ENCODE measurements around the gene INPP5A. TPM values are rescaled to one million over a fixed set of nuclear protein-coding genes. Genes with fewer than 3 reads are reported as not detected.

The INPP5A gene
- total and polyA plus RNA-seq, 4 donors: 12.4 to 39.9 (median 28.2) TPM

DNA sequence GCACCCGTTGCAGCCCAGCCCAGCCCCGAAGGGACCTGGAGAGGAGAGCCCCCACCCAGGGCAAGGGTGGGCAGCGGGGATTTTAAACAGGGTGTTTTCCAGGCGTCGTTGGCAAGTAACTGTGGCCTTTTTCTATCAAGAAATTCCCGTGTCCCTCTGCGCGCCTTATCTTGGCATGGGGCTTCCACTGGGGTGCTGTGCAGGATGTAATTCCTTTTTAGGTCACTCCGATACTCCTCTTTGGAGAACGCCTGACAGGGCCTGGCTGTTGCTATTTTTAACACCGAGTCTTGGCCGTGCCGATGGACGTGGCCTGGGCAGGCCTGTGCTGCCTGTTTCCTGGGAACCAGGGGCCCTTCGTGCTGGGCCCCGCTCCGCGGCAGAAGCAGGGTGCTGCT, 93.8 kb downstream of the INPP5A start:
- Histone ChIP-seq H3K27ac (ENCODE audit: low read depth in 1 of 2, low read length in 1 of 2) (peak overlapping the region; percentile 41 to 94), H3K4me1 (ENCODE audit: control insufficient read depth in 5 of 5, insufficient read depth in 5 of 5, low read length in 5 of 5) (peaks cover 13 to 38% (median 21%) of the 10 kb centered on the region in 5 donors), H3K27me3 (ENCODE audit: control insufficient read depth in 3 of 3, insufficient read depth in 3 of 3, low read length in 2 of 3) (no peaks in the 10 kb centered on the region), H3K4me3 (no peak overlapping the region), H3K9ac (ENCODE audit: insufficient read depth in 1 of 2, low read length in 2 of 2) (peak overlapping the region in 1 of 2 donors; percentile 19), H3K36me3 (ENCODE audit: control insufficient read depth in 4 of 4, insufficient read depth in 4 of 4, low read length in 4 of 4) (no peaks in the 10 kb centered on the region), H3K9me3 (ENCODE audit: control insufficient read depth in 4 of 4, insufficient read depth in 3 of 4, low read length in 3 of 4) (no peaks in the 10 kb centered on the region)
- WGBS, 2 donors: 56 to 77% methylated on average over 18 of the region's 18 CpGs
- DNase-seq: peak; percentile 69 to 85 (median 77)
- peak; percentile 16 for ATAC-seq (ENCODE audit: insufficient read depth, low FRiP score)
- TF ChIP-seq, protein P1, sequence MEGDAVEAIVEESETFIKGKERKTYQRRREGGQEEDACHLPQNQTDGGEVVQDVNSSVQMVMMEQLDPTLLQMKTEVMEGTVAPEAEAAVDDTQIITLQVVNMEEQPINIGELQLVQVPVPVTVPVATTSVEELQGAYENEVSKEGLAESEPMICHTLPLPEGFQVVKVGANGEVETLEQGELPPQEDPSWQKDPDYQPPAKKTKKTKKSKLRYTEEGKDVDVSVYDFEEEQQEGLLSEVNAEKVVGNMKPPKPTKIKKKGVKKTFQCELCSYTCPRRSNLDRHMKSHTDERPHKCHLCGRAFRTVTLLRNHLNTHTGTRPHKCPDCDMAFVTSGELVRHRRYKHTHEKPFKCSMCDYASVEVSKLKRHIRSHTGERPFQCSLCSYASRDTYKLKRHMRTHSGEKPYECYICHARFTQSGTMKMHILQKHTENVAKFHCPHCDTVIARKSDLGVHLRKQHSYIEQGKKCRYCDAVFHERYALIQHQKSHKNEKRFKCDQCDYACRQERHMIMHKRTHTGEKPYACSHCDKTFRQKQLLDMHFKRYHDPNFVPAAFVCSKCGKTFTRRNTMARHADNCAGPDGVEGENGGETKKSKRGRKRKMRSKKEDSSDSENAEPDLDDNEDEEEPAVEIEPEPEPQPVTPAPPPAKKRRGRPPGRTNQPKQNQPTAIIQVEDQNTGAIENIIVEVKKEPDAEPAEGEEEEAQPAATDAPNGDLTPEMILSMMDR (IDR thresholded peaks at IDR 0.05; ENCODE audit: control extremely low read depth, extremely low read depth): no peak

DNA sequence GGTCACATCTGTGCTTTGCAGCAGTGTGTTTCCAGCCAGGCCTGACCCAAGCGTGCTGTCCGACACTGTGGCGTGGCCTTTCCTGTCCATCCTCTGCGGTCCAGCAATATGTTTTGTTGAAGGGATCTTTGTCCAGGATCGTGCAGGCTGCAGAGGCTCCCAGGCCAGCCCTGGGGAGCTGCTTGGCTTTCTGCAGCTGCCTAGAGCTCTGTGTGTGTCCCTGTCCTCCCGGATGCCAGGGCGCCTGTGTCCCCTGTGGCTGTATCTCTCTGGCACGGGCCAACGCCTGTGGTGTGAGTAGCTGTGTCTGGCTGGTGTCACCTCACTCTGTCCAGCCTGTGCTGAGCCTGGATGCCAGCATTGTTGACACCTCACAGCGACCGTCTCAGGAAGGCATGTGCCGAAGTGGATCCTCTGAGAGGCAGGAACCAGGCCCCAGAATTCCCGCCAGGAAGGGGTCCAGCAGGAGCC, 94.5 kb downstream of the INPP5A start:
- Histone ChIP-seq H3K4me1 (ENCODE audit: control insufficient read depth in 5 of 5, insufficient read depth in 5 of 5, low read length in 5 of 5) (peaks cover 13 to 38% (median 21%) of the 10 kb centered on the region in 5 donors), H3K4me3 (no peak overlapping the region), H3K27me3 (ENCODE audit: control insufficient read depth in 3 of 3, insufficient read depth in 3 of 3, low read length in 2 of 3) (no peaks in the 10 kb centered on the region), H3K9ac (ENCODE audit: insufficient read depth in 1 of 2, low read length in 2 of 2) (peak overlapping the region in 1 of 2 donors; percentile 19), H3K9me3 (ENCODE audit: control insufficient read depth in 4 of 4, insufficient read depth in 3 of 4, low read length in 3 of 4) (no peaks in the 10 kb centered on the region), H3K27ac (ENCODE audit: low read depth in 1 of 2, low read length in 1 of 2) (peak overlapping the region; percentile 78 to 94), H3K36me3 (ENCODE audit: control insufficient read depth in 4 of 4, insufficient read depth in 4 of 4, low read length in 4 of 4) (no peaks in the 10 kb centered on the region)
- TF ChIP-seq, protein P1 (IDR thresholded peaks at IDR 0.05; ENCODE audit: control extremely low read depth, extremely low read depth): no peak
- DNase-seq (no peak), ATAC-seq (ENCODE audit: insufficient read depth, low FRiP score) (no peak)
- 63 to 81% methylated on average over 13 of the region's 13 CpGs for WGBS, 2 donors

DNA sequence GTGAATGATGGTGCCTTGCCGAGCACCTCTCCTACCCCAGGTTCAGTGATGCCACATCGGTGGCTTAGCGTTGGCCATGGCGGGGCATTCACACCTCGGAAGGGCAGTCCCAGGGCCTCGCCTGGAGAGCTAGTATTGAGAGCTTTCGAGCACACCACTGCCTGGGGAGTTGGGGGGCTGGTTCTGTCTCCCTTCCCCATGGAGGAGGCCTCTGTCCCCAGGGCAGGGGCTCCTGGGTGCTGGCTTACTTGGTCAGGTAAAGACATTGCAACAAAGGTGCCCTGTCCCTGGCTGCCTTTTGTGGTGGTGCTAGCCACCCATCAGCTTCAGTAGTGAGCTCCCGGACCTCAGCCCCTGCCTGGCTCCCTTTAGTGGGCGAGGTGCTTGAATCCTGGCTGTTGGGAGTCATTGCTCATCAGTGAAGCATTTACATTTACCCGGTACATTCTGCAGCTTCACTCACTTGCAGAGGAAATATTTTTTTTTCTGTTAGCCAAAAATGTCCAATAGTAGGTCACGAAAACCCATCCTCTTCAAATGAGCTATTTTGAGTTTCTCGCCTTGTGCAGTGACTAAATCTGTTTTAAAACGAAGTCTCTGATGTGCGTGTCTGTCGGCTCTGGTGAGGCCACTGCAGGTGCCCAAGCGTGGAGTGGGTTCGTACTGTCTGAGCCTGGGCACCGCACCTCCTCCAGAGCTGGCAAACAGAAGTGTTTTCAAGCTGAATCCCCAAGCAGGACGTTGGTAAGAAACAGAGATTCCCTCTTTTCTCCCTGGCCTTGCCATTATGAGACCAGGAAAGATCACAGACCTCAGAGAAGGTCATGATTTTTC, 95.5 kb downstream of the INPP5A start:
- no peak overlapping the region for H3K9ac ChIP-seq (ENCODE audit: insufficient read depth in 1 of 2, low read length in 2 of 2)
- no peak overlapping the region for H3K4me3 ChIP-seq
- DNase-seq: no peak
- TF ChIP-seq, protein P1 (IDR thresholded peaks at IDR 0.05; ENCODE audit: control extremely low read depth, extremely low read depth): no peak
- H3K4me1 ChIP-seq (ENCODE audit: control insufficient read depth in 5 of 5, insufficient read depth in 5 of 5, low read length in 5 of 5): peaks cover 10 to 34% (median 21%) of the 10 kb centered on the region in 5 donors
- H3K27ac ChIP-seq (ENCODE audit: low read depth in 1 of 2, low read length in 1 of 2): peak overlapping the region; percentile 41 to 94
- no peaks in the 10 kb centered on the region for H3K9me3 ChIP-seq (ENCODE audit: control insufficient read depth in 4 of 4, insufficient read depth in 3 of 4, low read length in 3 of 4)
- H3K27me3 ChIP-seq (ENCODE audit: control insufficient read depth in 3 of 3, insufficient read depth in 3 of 3, low read length in 2 of 3): no peaks in the 10 kb centered on the region
- no peak for ATAC-seq (ENCODE audit: insufficient read depth, low FRiP score)
- WGBS, 2 donors: 85 to 91% methylated on average over 19 of the region's 19 CpGs
- H3K36me3 ChIP-seq (ENCODE audit: control insufficient read depth in 4 of 4, insufficient read depth in 4 of 4, low read length in 4 of 4): no peaks in the 10 kb centered on the region
